Mesothelial cell of epicardium (in vitro differentiated cells): ENCODE results near the gene SULT6B1. TPM values are rescaled to one million over a fixed set of nuclear protein-coding genes. Genes with fewer than 3 reads are reported as not detected.
"Not testable (repeated sequence)": the region's sequence is repeated elsewhere in the genome, so short reads cannot be mapped to it uniquely, and the experiment has no call there.

ENCODE experiments used
- DNase-seq, 2 experiments: peaks; one replicate each; pipeline ENCODE4 v3.0.0; 2021; ENCODE audit warnings: low spot score in 2 of 2; ENCODE audit not compliant: unreplicated experiment in 2 of 2
- H3K27ac Mint-ChIP-seq: 2 replicates; pipeline ENCODE4 v1.8.0; 2021; ENCODE audit warnings: mixed read lengths
- H3K27me3 Mint-ChIP-seq: 2 replicates; pipeline ENCODE4 v1.8.0; 2021; ENCODE audit warnings: low read depth, mixed read lengths
- H3K36me3 Mint-ChIP-seq: 2 replicates; pipeline ENCODE4 v1.8.0; 2021; ENCODE audit warnings: mixed read lengths
- H3K4me1 Mint-ChIP-seq: 2 replicates; pipeline ENCODE4 v1.8.0; 2021; ENCODE audit warnings: mixed read lengths
- H3K4me3 Mint-ChIP-seq: 2 replicates; pipeline ENCODE4 v1.8.0; 2021; ENCODE audit warnings: mild to moderate bottlenecking, moderate library complexity, mixed read lengths
- H3K9me3 Mint-ChIP-seq: 2 replicates; pipeline ENCODE4 v1.8.0; 2021; ENCODE audit warnings: mixed read lengths
- total RNA-seq: library from RNA; stranded (reverse); gene quantifications from 3 replicates; pipeline ENCODE4 v1.2.1, GENCODE V29; 2021
- TF ChIP-seq, protein P1 (sequence below): fragments of 200-600 bp; sonication (generic); IDR thresholded peaks from one replicate; pipeline ENCODE4 v1.5.0; 2021; ENCODE audit warnings: antibody characterized with exemption; ENCODE audit not compliant: unreplicated experiment

The SULT6B1 gene
- total RNA-seq, 1 donor from 2014 or later, result not detected

DNA sequence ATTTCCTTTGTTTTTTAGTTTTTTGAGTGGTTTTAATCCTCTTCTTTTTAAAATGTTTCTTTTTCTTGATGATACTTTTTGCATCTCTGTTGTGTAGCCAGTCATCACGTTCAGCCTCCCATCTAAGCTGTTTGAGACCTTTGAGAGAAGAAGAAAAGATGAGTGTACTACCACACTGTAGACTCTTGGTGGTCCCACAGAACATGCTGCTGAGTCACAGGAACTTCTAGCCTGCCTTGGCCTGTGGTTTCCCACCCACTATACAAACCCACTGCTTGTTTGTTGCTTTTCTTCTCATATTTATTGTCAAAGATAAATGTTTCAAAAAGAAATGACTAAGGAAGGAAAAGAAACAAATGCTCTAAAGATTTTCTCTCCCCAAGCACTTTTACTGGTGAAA, 13.3 kb upstream of the SULT6B1 start:
- H3K4me1 Mint-ChIP-seq, result no peaks in the 10 kb centered on the region
- H3K9me3 Mint-ChIP-seq, result peaks cover 7% of the 10 kb centered on the region
- TF ChIP-seq, protein P1, sequence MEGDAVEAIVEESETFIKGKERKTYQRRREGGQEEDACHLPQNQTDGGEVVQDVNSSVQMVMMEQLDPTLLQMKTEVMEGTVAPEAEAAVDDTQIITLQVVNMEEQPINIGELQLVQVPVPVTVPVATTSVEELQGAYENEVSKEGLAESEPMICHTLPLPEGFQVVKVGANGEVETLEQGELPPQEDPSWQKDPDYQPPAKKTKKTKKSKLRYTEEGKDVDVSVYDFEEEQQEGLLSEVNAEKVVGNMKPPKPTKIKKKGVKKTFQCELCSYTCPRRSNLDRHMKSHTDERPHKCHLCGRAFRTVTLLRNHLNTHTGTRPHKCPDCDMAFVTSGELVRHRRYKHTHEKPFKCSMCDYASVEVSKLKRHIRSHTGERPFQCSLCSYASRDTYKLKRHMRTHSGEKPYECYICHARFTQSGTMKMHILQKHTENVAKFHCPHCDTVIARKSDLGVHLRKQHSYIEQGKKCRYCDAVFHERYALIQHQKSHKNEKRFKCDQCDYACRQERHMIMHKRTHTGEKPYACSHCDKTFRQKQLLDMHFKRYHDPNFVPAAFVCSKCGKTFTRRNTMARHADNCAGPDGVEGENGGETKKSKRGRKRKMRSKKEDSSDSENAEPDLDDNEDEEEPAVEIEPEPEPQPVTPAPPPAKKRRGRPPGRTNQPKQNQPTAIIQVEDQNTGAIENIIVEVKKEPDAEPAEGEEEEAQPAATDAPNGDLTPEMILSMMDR, result no peak
- no peak overlapping the region for H3K4me3 Mint-ChIP-seq
- peaks cover 40% of the 10 kb centered on the region for H3K36me3 Mint-ChIP-seq
- no peak for DNase-seq
- no peak overlapping the region for H3K27ac Mint-ChIP-seq
- H3K27me3 Mint-ChIP-seq, result no peaks in the 10 kb centered on the region

DNA sequence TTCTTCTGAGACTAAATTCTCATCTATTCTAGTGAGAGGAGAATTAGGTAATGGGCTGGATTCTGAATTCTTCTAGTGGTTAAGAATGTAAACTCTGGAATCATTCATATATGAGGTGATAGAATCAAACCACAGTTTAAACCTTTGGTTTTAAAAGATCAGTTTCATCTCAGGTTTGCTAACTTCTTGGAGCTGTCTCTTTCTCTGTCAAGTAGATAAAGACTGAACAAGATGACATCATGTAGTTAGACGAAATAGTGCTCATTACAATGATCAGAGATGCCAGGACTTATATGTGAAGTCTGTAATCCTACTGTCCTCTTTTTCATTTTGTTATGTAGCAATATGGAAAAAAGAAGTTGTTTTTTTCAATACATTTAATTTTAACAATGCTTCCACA, 12.7 kb upstream of the SULT6B1 start:
- Mint-ChIP-seq H3K36me3 (peaks cover 37% of the 10 kb centered on the region), H3K4me1 (no peaks in the 10 kb centered on the region), H3K9me3 (peaks cover 7% of the 10 kb centered on the region), H3K4me3 (no peak overlapping the region), H3K27ac (no peak overlapping the region), H3K27me3 (no peaks in the 10 kb centered on the region)
- DNase-seq, result no peak
- TF ChIP-seq, protein P1, result no peak

DNA sequence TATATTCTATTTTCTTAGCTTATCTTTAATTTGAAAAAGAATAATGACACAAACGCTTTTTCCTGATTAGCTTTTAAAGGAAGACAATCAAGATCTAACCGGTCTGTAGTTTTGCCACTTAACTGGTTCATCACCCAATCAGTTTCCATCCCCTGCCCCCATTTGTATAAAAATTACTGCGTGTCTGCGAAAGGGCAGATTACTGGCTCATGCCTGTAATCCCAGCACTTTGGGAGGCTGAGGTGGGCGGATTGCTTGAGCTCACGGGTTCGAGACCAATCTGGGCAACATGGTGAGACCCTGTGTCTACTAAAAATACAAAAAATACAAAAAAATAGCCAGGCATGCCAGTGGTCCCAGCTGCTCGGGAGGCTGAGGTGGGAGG, 10.2 kb upstream of the SULT6B1 start:
- Mint-ChIP-seq H3K27me3 (no peaks in the 10 kb centered on the region), H3K4me1 (no peaks in the 10 kb centered on the region), H3K9me3 (peaks cover 3% of the 10 kb centered on the region), H3K27ac (no peak overlapping the region), H3K4me3 (no peak overlapping the region), H3K36me3 (peaks cover 17% of the 10 kb centered on the region)
- DNase-seq, result no peak
- TF ChIP-seq, protein P1, result no peak

DNA sequence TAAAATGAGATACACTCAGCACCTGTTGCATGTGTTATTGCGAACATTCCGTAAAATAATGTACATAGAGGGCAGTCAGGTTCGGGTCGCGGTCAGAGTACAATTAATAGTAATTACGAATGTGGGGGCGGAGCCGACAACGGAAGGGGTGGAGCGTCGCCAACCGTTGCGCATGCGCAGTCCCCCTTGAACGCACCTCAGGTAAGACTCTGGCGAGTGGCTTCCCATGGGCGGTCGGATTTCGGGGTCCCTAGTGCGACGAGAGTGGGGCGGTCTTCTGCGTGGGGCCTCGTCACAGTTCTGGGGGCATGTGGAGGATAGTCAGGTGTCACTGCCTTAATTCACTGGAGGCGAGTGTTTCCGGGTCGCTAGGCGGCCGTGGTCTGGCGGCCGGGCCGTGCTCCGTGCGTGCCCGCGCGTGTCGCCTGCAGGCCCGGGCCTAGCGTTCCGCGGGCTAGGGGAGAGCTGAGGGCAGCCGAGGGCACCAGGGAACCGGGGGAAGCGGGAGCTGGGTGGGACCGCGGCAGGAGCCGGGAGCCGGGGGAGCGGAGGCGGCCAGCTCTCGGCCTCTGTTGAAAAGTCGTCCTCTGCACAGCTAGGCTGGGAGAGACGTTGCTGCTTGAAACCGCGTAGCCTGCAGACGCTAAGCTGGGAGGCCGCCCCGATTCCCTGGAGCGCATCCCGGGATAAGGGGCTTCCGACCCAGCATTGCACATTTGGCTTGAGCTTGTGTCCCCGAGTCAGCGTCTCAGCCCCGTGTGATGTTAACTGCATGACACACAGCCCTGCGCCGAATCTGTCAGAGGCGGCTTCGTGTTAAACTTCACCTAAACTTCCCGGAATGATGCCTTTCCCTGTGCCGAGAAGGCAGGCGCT, 8.1 kb upstream of the SULT6B1 start, which contains the start of gene CEBPZOS:
Gene CEBPZOS (plus strand): TSS at position 177 of the 876 bp plus-strand sequence. CDS start 3,209 bp downstream, outside the sequence.
- H3K4me1 Mint-ChIP-seq, result no peaks in the 10 kb centered on the region
- H3K36me3 Mint-ChIP-seq, result peaks cover 5% of the 10 kb centered on the region
- no peak within 1 kb of the TSS for H3K4me3 Mint-ChIP-seq
- TF ChIP-seq, protein P1, result no peak
- H3K27ac Mint-ChIP-seq, result no peak within 1 kb of the TSS
- H3K9me3 Mint-ChIP-seq, result no peaks in the 10 kb centered on the region
- no peaks in the 10 kb centered on the region for H3K27me3 Mint-ChIP-seq
- DNase-seq, result no peak

DNA sequence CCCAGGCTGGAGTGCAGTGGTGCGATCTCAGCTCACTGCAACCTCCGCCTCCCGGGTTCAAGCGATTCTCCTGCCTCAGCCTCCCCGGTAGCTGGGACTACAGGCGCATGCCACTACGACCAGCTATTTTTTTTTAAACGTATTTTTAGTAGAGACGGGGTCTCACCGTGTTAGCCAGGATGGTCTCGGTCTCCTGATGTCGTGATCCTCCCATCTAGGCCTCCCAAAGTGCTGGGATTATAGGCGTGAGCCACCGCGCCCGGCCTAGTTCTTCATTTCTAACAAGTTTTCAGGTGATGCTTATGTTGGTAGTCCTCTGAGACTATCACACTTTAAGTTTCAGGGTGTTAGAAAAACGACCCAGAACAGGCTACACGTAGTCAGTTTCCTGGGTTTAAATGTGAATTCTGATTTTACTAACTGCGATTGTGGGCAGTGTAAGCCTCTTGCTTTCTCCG, 7.4 kb upstream of the SULT6B1 start:
- H3K27ac Mint-ChIP-seq, H3K4me3 Mint-ChIP-seq, H3K27me3 Mint-ChIP-seq, H3K36me3 Mint-ChIP-seq, H3K9me3 Mint-ChIP-seq, H3K4me1 Mint-ChIP-seq, DNase-seq: not testable (repeated sequence)

DNA sequence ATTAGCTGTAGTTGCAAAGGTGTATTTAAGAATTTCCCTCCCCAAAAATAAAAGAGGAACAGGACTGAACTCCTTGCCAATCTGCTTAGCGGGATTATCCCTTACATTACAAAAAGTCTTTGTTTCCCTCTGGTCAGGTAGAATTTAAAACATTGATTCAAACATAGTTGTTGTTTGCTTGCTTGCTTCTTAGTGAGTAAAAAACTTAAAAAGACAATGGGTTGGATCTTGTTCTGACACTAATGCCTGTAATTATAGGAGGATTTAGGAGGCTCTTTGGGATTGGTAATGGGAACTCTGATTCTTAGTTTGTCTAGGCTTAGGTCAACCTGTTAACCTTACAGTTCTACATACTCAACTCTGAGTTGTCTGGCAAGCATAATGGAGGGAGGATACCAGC, 4.1 kb upstream of the SULT6B1 start:
- no peaks in the 10 kb centered on the region for H3K36me3 Mint-ChIP-seq
- no peaks in the 10 kb centered on the region for H3K4me1 Mint-ChIP-seq
- no peaks in the 10 kb centered on the region for H3K9me3 Mint-ChIP-seq
- TF ChIP-seq, protein P1, result no peak
- no peak for DNase-seq
- no peak overlapping the region for H3K27ac Mint-ChIP-seq
- peaks cover 2% of the 10 kb centered on the region for H3K27me3 Mint-ChIP-seq
- no peak overlapping the region for H3K4me3 Mint-ChIP-seq
